GM12878 (cell line): ENCODE measurements around the gene PLD3. TPM values are rescaled to one million over a fixed set of nuclear protein-coding genes. Genes with fewer than 3 reads are reported as not detected.

Experiments used
- BACH1 ChIP-seq: fragments of 450-650 bp; IDR thresholded peaks from 2 replicates; pipeline ENCODE4 v1.6.1; 2017; ENCODE audit warnings: mild to moderate bottlenecking, borderline replicate concordance
- KAT2A ChIP-seq: conservative IDR thresholded peaks from 2 replicates; pipeline ENCODE4 v1.6.1; 2011; ENCODE audit warnings: low read depth, low read length; ENCODE audit not compliant: control insufficient read depth
- SP1 ChIP-seq: IDR thresholded peaks from one replicate; pipeline ENCODE4 v1.6.1; 2011; ENCODE audit warnings: low read depth, low read length
- TCF12 ChIP-seq: IDR thresholded peaks from 2 replicates; pipeline ENCODE4 v1.6.1; 2011; ENCODE audit warnings: low read depth, mild to moderate bottlenecking, low read length
- polyA plus RNA-seq, 11 experiments: library from polyadenylated mRNA; depleted of rRNA in 4 of 11; unstranded in 6 of 11; stranded (reverse) in 5 of 11; fragments of >200 nt; fragmentation: Nextera tagmentation in 4 of 11; fragmentation: Illumina TruSeq in 1 of 11; extraction: Ambion mirVana in 4 of 11; extraction: Trizol in 1 of 11; gene quantifications; 1 replicate in 1 of 11; 2 replicates in 10 of 11; pipeline versions ENCODE4 v1.2.1 to v1.2.3, GENCODE V29; 2011 to 2016; ENCODE audit warnings: inconsistent platforms in 2 of 11, missing spikeins in 2 of 11, low read depth in 1 of 11
- total RNA-seq, 4 experiments: library from RNA; depleted of rRNA in 3 of 4; stranded (reverse); fragments of >200 nt in 3 of 4; fragmentation: Illumina TruSeq in 1 of 4; extraction: Trizol in 1 of 4; gene quantifications; 2 replicates each; pipeline versions ENCODE4 v1.2.1 to v1.2.3, GENCODE V29; 2013 to 2021
- TF ChIP-seq, protein P1 (sequence below): fragments of 450-650 bp; formaldehyde crosslinking; IDR thresholded peaks from 2 replicates; pipeline ENCODE4 v1.5.0; 2022; ENCODE audit warnings: mild to moderate bottlenecking, missing genetic modification characterization
- TF ChIP-seq, protein P2 (sequence below): fragments of 450-650 bp; IDR thresholded peaks from 2 replicates; pipeline ENCODE4 v1.6.1; 2016; ENCODE audit warnings: mild to moderate bottlenecking
- TF ChIP-seq, protein P3 (sequence below): fragments of 450-650 bp; IDR thresholded peaks from 2 replicates; pipeline ENCODE4 v1.6.1; 2018; ENCODE audit warnings: mild to moderate bottlenecking, low read depth, moderate library complexity; ENCODE audit not compliant: partially characterized antibody

PLD3 gene
- total and polyA plus RNA-seq, 10 of the 15 experiments (the other 5 are each of a cell fraction or from before 2014, with no cell fraction given), result 1.3 to 134 (median 72.7) TPM

DNA sequence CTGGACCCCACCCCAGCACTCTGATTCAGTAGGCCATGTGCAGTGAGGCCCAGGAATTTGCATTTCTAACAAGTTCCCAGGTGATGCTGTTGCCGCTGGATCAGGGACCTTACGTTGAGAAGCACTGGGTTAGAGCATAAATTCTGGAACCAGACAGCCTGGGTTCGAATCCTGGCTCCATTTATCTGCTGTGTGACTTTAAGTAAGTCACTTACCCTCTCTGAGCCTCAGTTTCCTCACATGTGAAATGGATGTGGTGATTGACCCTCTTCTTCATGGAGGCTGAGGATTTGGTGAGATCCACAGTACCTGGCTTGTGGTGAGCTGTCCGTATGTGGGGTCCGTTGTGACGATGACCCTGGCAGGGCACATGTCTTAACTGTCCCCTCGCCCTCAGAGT, 25.6 kb downstream of the PLD3 start (continued):
- TF ChIP-seq, protein P1, sequence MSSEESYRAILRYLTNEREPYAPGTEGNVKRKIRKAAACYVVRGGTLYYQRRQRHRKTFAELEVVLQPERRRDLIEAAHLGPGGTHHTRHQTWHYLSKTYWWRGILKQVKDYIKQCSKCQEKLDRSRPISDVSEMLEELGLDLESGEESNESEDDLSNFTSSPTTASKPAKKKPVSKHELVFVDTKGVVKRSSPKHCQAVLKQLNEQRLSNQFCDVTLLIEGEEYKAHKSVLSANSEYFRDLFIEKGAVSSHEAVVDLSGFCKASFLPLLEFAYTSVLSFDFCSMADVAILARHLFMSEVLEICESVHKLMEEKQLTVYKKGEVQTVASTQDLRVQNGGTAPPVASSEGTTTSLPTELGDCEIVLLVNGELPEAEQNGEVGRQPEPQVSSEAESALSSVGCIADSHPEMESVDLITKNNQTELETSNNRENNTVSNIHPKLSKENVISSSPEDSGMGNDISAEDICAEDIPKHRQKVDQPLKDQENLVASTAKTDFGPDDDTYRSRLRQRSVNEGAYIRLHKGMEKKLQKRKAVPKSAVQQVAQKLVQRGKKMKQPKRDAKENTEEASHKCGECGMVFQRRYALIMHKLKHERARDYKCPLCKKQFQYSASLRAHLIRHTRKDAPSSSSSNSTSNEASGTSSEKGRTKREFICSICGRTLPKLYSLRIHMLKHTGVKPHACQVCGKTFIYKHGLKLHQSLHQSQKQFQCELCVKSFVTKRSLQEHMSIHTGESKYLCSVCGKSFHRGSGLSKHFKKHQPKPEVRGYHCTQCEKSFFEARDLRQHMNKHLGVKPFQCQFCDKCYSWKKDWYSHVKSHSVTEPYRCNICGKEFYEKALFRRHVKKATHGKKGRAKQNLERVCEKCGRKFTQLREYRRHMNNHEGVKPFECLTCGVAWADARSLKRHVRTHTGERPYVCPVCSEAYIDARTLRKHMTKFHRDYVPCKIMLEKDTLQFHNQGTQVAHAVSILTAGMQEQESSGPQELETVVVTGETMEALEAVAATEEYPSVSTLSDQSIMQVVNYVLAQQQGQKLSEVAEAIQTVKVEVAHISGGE, result no peak
- TF ChIP-seq BACH1 (no peak), TCF12 (no peak), KAT2A (no peak), SP1 (no peak)
- TF ChIP-seq, protein P2, sequence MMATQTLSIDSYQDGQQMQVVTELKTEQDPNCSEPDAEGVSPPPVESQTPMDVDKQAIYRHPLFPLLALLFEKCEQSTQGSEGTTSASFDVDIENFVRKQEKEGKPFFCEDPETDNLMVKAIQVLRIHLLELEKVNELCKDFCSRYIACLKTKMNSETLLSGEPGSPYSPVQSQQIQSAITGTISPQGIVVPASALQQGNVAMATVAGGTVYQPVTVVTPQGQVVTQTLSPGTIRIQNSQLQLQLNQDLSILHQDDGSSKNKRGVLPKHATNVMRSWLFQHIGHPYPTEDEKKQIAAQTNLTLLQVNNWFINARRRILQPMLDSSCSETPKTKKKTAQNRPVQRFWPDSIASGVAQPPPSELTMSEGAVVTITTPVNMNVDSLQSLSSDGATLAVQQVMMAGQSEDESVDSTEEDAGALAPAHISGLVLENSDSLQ, result no peak
- TF ChIP-seq, protein P3, sequence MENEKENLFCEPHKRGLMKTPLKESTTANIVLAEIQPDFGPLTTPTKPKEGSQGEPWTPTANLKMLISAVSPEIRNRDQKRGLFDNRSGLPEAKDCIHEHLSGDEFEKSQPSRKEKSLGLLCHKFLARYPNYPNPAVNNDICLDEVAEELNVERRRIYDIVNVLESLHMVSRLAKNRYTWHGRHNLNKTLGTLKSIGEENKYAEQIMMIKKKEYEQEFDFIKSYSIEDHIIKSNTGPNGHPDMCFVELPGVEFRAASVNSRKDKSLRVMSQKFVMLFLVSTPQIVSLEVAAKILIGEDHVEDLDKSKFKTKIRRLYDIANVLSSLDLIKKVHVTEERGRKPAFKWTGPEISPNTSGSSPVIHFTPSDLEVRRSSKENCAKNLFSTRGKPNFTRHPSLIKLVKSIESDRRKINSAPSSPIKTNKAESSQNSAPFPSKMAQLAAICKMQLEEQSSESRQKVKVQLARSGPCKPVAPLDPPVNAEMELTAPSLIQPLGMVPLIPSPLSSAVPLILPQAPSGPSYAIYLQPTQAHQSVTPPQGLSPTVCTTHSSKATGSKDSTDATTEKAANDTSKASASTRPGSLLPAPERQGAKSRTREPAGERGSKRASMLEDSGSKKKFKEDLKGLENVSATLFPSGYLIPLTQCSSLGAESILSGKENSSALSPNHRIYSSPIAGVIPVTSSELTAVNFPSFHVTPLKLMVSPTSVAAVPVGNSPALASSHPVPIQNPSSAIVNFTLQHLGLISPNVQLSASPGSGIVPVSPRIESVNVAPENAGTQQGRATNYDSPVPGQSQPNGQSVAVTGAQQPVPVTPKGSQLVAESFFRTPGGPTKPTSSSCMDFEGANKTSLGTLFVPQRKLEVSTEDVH, result no peak
